ENCODE results near the gene PLP2.

DNA sequence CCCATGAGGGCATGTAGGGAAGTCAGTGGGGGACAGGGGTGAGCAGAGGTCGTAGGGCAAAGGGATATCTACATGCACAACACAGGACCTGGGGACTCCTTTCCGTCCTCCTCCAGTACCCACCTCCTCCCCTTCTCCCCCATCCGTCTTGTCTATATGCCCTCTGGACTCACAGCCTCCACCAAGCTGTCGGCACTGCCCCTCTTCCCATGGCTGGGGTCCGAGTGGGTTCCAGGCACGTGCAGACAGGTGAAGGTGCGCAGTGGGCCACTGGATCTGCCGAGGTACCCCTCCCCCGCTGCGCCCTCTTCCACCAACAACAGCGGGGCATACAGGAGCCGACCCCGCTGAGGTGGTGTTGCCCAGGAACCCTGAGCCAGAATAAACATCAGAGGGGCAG is 33.7 kb downstream of the PLP2 start:
- TF ChIP-seq, protein P1, sequence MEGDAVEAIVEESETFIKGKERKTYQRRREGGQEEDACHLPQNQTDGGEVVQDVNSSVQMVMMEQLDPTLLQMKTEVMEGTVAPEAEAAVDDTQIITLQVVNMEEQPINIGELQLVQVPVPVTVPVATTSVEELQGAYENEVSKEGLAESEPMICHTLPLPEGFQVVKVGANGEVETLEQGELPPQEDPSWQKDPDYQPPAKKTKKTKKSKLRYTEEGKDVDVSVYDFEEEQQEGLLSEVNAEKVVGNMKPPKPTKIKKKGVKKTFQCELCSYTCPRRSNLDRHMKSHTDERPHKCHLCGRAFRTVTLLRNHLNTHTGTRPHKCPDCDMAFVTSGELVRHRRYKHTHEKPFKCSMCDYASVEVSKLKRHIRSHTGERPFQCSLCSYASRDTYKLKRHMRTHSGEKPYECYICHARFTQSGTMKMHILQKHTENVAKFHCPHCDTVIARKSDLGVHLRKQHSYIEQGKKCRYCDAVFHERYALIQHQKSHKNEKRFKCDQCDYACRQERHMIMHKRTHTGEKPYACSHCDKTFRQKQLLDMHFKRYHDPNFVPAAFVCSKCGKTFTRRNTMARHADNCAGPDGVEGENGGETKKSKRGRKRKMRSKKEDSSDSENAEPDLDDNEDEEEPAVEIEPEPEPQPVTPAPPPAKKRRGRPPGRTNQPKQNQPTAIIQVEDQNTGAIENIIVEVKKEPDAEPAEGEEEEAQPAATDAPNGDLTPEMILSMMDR (conservative IDR thresholded peaks at IDR 0.05; ENCODE audit: low read depth, low read length): no peak
- TF ChIP-seq MXI1 (IDR thresholded peaks at IDR 0.05; ENCODE audit: borderline replicate concordance, low read depth, low read length) (no peak), CEBPB (IDR thresholded peaks at IDR 0.05; ENCODE audit: low read depth, low read length) (no peak), FOS (IDR thresholded peaks at IDR 0.05; ENCODE audit: low read depth, low read length) (no peak), POLR2A (IDR thresholded peaks at IDR 0.05; ENCODE audit: low read depth, low read length) (no peak)
- TF ChIP-seq, protein P2, sequence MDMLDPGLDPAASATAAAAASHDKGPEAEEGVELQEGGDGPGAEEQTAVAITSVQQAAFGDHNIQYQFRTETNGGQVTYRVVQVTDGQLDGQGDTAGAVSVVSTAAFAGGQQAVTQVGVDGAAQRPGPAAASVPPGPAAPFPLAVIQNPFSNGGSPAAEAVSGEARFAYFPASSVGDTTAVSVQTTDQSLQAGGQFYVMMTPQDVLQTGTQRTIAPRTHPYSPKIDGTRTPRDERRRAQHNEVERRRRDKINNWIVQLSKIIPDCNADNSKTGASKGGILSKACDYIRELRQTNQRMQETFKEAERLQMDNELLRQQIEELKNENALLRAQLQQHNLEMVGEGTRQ (IDR thresholded peaks at IDR 0.05; ENCODE audit: low read depth, low read length): no peak

Data from IMR-90 (cell line).